ENCODE measurements around the gene SEMA4A.
"Not testable (repeated sequence)": the region's sequence is repeated elsewhere in the genome, so short reads cannot be mapped to it uniquely, and the experiment has no call there.

Gene SEMA4A

GRCh38 chr1:156153362-156153761 is at the start of gene SEMA4A:
SEMA4A (plus strand) TSS chr1:156153585; CDS start chr1:156154579, 994 bp downstream.
- peak; percentile 53 for DNase-seq (ENCODE audit: low spot score)

- peak; percentile 81 for DNase-seq (ENCODE audit: low spot score)
Measured at GRCh38 chr1:156104065-156104810, 49.1 kb upstream of the SEMA4A start.

GRCh38 chr1:156104861-156105832 is 48.2 kb upstream of the SEMA4A start:
- DNase-seq (ENCODE audit: low spot score) = no peak

GRCh38 chr1:156106624-156107488 is 46.5 kb upstream of the SEMA4A start:
- peak; percentile 56 for DNase-seq (ENCODE audit: low spot score)

- DNase-seq (ENCODE audit: low spot score) = no peak
Measured at GRCh38 chr1:156108057-156108456, 45.3 kb upstream of the SEMA4A start.

GRCh38 chr1:156108664-156109241 is 44.6 kb upstream of the SEMA4A start:
- no peak for DNase-seq (ENCODE audit: low spot score)

GRCh38 chr1:156110252-156110651 is 43.1 kb upstream of the SEMA4A start:
- DNase-seq (ENCODE audit: low spot score) = no peak

- peak; percentile 55 for DNase-seq (ENCODE audit: low spot score)
Measured at GRCh38 chr1:156111355-156111962, 41.9 kb upstream of the SEMA4A start.

GRCh38 chr1:156112276-156113137 is 40.9 kb upstream of the SEMA4A start:
- DNase-seq (ENCODE audit: low spot score) = no peak

GRCh38 chr1:156113282-156113950 is 40.0 kb upstream of the SEMA4A start:
- DNase-seq (ENCODE audit: low spot score) = no peak

GRCh38 chr1:156114101-156114918 is 39.1 kb upstream of the SEMA4A start, which contains the start of gene LMNA:
LMNA (plus strand) TSS chr1:156114711; CDS start chr1:156114919, 208 bp downstream.
- DNase-seq (ENCODE audit: low spot score) = peak; percentile 97

- DNase-seq (ENCODE audit: low spot score) = peak; percentile 51
Measured at GRCh38 chr1:156114919-156115513, 38.4 kb upstream of the SEMA4A start.

GRCh38 chr1:156115514-156116374 is 37.6 kb upstream of the SEMA4A start:
- peak; percentile 83 for DNase-seq (ENCODE audit: low spot score)

- not testable (repeated sequence) for DNase-seq (ENCODE audit: low spot score)
Measured at GRCh38 chr1:156116731-156117130, 36.7 kb upstream of the SEMA4A start.

- DNase-seq (ENCODE audit: low spot score) = peak; percentile 44
Measured at GRCh38 chr1:156117414-156118176, 35.8 kb upstream of the SEMA4A start.

- peak; percentile 75 for DNase-seq (ENCODE audit: low spot score)
Measured at GRCh38 chr1:156118177-156118868, 35.1 kb upstream of the SEMA4A start.

Measured in kidney tubule cell (primary cell).